T-helper 17 cell (primary cell): ENCODE results near the gene CDAN1. TPM values are rescaled to one million over a fixed set of nuclear protein-coding genes. Genes with fewer than 3 reads are reported as not detected.
A peak's percentile ranks its signal among the peaks of the same experiment; 100 is the strongest.

Source experiments
- ATAC-seq: fragments of 150-1000 bp; cut with Tn5 transposase; 2 replicates; pipeline ENCODE4 v1.10.0; 2021; ENCODE audit warnings: mild to moderate bottlenecking, moderate library complexity
- DNase-seq, 3 donors: peaks; one replicate each; pipeline versions ENCODE4 v3.0.0 to v3.0.0-alpha.2; 2020 to 2021
- H3K9me3 ChIP-seq: one replicate; pipeline ENCODE4 v1.7.0; 2013; ENCODE audit warnings: low read length, mild to moderate bottlenecking; ENCODE audit not compliant: control insufficient read depth, poor library complexity, severe bottlenecking
- H3K27ac Mint-ChIP-seq: one replicate; pipeline ENCODE4 v1.8.0; 2022; ENCODE audit warnings: mild to moderate bottlenecking, moderate library complexity, mixed read lengths
- H3K27me3 Mint-ChIP-seq: one replicate; pipeline ENCODE4 v1.8.0; 2022; ENCODE audit warnings: mixed read lengths
- H3K36me3 Mint-ChIP-seq: one replicate; pipeline ENCODE4 v1.8.0; 2022; ENCODE audit warnings: low read depth, mixed read lengths
- H3K4me1 Mint-ChIP-seq: one replicate; pipeline ENCODE4 v1.8.0; 2022; ENCODE audit warnings: mild to moderate bottlenecking, mixed read lengths
- H3K4me3 Mint-ChIP-seq: one replicate; pipeline ENCODE4 v1.8.0; 2022; ENCODE audit warnings: mild to moderate bottlenecking, moderate library complexity, mixed read lengths
- total RNA-seq, 4 donors: library from RNA in 2 of 4; stranded (reverse) in 2 of 4; gene quantifications; one replicate each; pipeline ENCODE4 v1.2.3 and lab custom pipeline; 2022 to 2026

The CDAN1 gene
- total RNA-seq, 2 donors from 2014 or later, result 18.2 to 19.4 TPM

- Mint-ChIP-seq H3K27ac (no peak overlapping the region), H3K4me1 (peaks cover 5% of the 10 kb centered on the region), H3K4me3 (no peak overlapping the region), H3K36me3 (peaks cover 6% of the 10 kb centered on the region), H3K27me3 (no peaks in the 10 kb centered on the region)
- H3K9me3 ChIP-seq, result no peaks in the 10 kb centered on the region
- ATAC-seq (no peak), DNase-seq (no peak)
Measured at GRCh38 chr15:42728972-42729371, 8.0 kb downstream of the CDAN1 start.

GRCh38 chr15:42728560-42728959 is 8.4 kb downstream of the CDAN1 start:
- Mint-ChIP-seq H3K27ac (peak overlapping the region; percentile 84), H3K4me1 (peaks cover 5% of the 10 kb centered on the region), H3K4me3 (no peak overlapping the region), H3K27me3 (no peaks in the 10 kb centered on the region), H3K36me3 (peaks cover 6% of the 10 kb centered on the region)
- H3K9me3 ChIP-seq, result no peaks in the 10 kb centered on the region
- ATAC-seq (no peak), DNase-seq (no peak)

- DNase-seq (no peak), ATAC-seq (no peak)
- Mint-ChIP-seq H3K27ac (peak overlapping the region; percentile 84), H3K4me1 (peaks cover 5% of the 10 kb centered on the region), H3K36me3 (peaks cover 6% of the 10 kb centered on the region), H3K4me3 (no peak overlapping the region), H3K27me3 (no peaks in the 10 kb centered on the region)
- no peaks in the 10 kb centered on the region for H3K9me3 ChIP-seq
Measured at GRCh38 chr15:42727750-42728381, 9.1 kb downstream of the CDAN1 start.

- no peaks in the 10 kb centered on the region for H3K9me3 ChIP-seq
- H3K27me3 Mint-ChIP-seq, result no peaks in the 10 kb centered on the region
- H3K36me3 Mint-ChIP-seq, result peaks cover 6% of the 10 kb centered on the region
- H3K4me3 Mint-ChIP-seq, result no peak overlapping the region
- H3K27ac Mint-ChIP-seq, result no peak overlapping the region
- peaks cover 2% of the 10 kb centered on the region for H3K4me1 Mint-ChIP-seq
- ATAC-seq (no peak), DNase-seq (no peak)
Measured at GRCh38 chr15:42726114-42726513, 10.8 kb downstream of the CDAN1 start.

- Mint-ChIP-seq H3K4me3 (no peak overlapping the region), H3K4me1 (peaks cover 2% of the 10 kb centered on the region), H3K36me3 (peaks cover 6% of the 10 kb centered on the region), H3K27me3 (no peaks in the 10 kb centered on the region), H3K27ac (no peak overlapping the region)
- ATAC-seq, result no peak
- DNase-seq, result no peak
- H3K9me3 ChIP-seq, result no peaks in the 10 kb centered on the region
Measured at GRCh38 chr15:42725331-42725903, 11.5 kb downstream of the CDAN1 start.

- H3K36me3 Mint-ChIP-seq, result peaks cover 7% of the 10 kb centered on the region
- H3K27me3 Mint-ChIP-seq, result no peaks in the 10 kb centered on the region
- no peak overlapping the region for H3K27ac Mint-ChIP-seq
- H3K4me1 Mint-ChIP-seq, result peaks cover 2% of the 10 kb centered on the region
- H3K9me3 ChIP-seq, result no peaks in the 10 kb centered on the region
- no peak for DNase-seq
- ATAC-seq, result no peak
- no peak overlapping the region for H3K4me3 Mint-ChIP-seq
Measured at GRCh38 chr15:42724276-42724675, 12.7 kb downstream of the CDAN1 start.

GRCh38 chr15:42723068-42723467 is 13.9 kb downstream of the CDAN1 start:
- no peaks in the 10 kb centered on the region for H3K9me3 ChIP-seq
- Mint-ChIP-seq H3K36me3 (peaks cover 7% of the 10 kb centered on the region), H3K4me3 (no peak overlapping the region), H3K27ac (no peak overlapping the region), H3K4me1 (no peaks in the 10 kb centered on the region), H3K27me3 (no peaks in the 10 kb centered on the region)
- no peak for DNase-seq
- no peak for ATAC-seq

- no peaks in the 10 kb centered on the region for H3K27me3 Mint-ChIP-seq
- H3K36me3 Mint-ChIP-seq, result peaks cover 7% of the 10 kb centered on the region
- ATAC-seq (no peak), DNase-seq (no peak)
- H3K4me3 Mint-ChIP-seq, result no peak overlapping the region
- H3K4me1 Mint-ChIP-seq, result no peaks in the 10 kb centered on the region
- H3K27ac Mint-ChIP-seq, result no peak overlapping the region
- no peaks in the 10 kb centered on the region for H3K9me3 ChIP-seq
Measured at GRCh38 chr15:42721916-42722315, 15.0 kb downstream of the CDAN1 start.

GRCh38 chr15:42721016-42721415 is 15.9 kb downstream of the CDAN1 start:
- DNase-seq, result no peak
- no peaks in the 10 kb centered on the region for H3K4me1 Mint-ChIP-seq
- no peak overlapping the region for H3K27ac Mint-ChIP-seq
- no peaks in the 10 kb centered on the region for H3K27me3 Mint-ChIP-seq
- no peak for ATAC-seq
- H3K4me3 Mint-ChIP-seq, result no peak overlapping the region
- H3K9me3 ChIP-seq, result no peaks in the 10 kb centered on the region
- H3K36me3 Mint-ChIP-seq, result peaks cover 7% of the 10 kb centered on the region

GRCh38 chr15:42720071-42720470 is 16.9 kb downstream of the CDAN1 start:
- H3K27ac Mint-ChIP-seq, result peak overlapping the region; percentile 68
- no peak for DNase-seq
- H3K36me3 Mint-ChIP-seq, result peaks cover 6% of the 10 kb centered on the region
- H3K27me3 Mint-ChIP-seq, result no peaks in the 10 kb centered on the region
- no peak overlapping the region for H3K4me3 Mint-ChIP-seq
- ATAC-seq, result no peak
- H3K9me3 ChIP-seq, result no peaks in the 10 kb centered on the region
- H3K4me1 Mint-ChIP-seq, result peaks cover under 1% of the 10 kb centered on the region

- no peak for ATAC-seq
- H3K36me3 Mint-ChIP-seq, result peaks cover 6% of the 10 kb centered on the region
- DNase-seq, result no peak
- no peak overlapping the region for H3K4me3 Mint-ChIP-seq
- no peaks in the 10 kb centered on the region for H3K27me3 Mint-ChIP-seq
- peaks cover 3% of the 10 kb centered on the region for H3K4me1 Mint-ChIP-seq
- peak overlapping the region; percentile 19 for H3K27ac Mint-ChIP-seq
- no peaks in the 10 kb centered on the region for H3K9me3 ChIP-seq
Measured at GRCh38 chr15:42719043-42719442, 17.9 kb downstream of the CDAN1 start.

- Mint-ChIP-seq H3K27ac (no peak overlapping the region), H3K4me3 (no peak overlapping the region), H3K27me3 (no peaks in the 10 kb centered on the region), H3K36me3 (peaks cover 6% of the 10 kb centered on the region), H3K4me1 (peaks cover 3% of the 10 kb centered on the region)
- DNase-seq, result no peak
- ATAC-seq, result no peak
- no peaks in the 10 kb centered on the region for H3K9me3 ChIP-seq
Measured at GRCh38 chr15:42716626-42717025, 20.3 kb downstream of the CDAN1 start.

- Mint-ChIP-seq H3K36me3 (peaks cover 6% of the 10 kb centered on the region), H3K27me3 (no peaks in the 10 kb centered on the region), H3K4me1 (peaks cover 3% of the 10 kb centered on the region), H3K4me3 (no peak overlapping the region), H3K27ac (no peak overlapping the region)
- ATAC-seq (no peak), DNase-seq (no peak)
- no peaks in the 10 kb centered on the region for H3K9me3 ChIP-seq
Measured at GRCh38 chr15:42716125-42716524, 20.8 kb downstream of the CDAN1 start.

GRCh38 chr15:42712584-42712983 is 24.3 kb downstream of the CDAN1 start:
- no peaks in the 10 kb centered on the region for H3K9me3 ChIP-seq
- Mint-ChIP-seq H3K4me3 (no peak overlapping the region), H3K4me1 (peaks cover 3% of the 10 kb centered on the region), H3K36me3 (peaks cover 2% of the 10 kb centered on the region), H3K27ac (no peak overlapping the region), H3K27me3 (no peaks in the 10 kb centered on the region)
- ATAC-seq (no peak), DNase-seq (no peak)
